ENCODE measurements around the gene GRIP2.

GRCh38 chr3:14490255-14490654 is 49.9 kb downstream of the GRIP2 start:
- TF ChIP-seq CTCF (IDR thresholded peaks at IDR 0.05) (no peak), EP300 (IDR thresholded peaks at IDR 0.05) (no peak), POLR2A (IDR thresholded peaks at IDR 0.05) (no peak)

All from ovary (tissue), 3 donors.